ENCODE measurements around the gene NOXA1. TPM values are rescaled to one million over a fixed set of nuclear protein-coding genes. Genes with fewer than 3 reads are reported as not detected.

NOXA1 gene
- total RNA-seq, 1 experiment from 2014 or later = 0.28 TPM

DNA sequence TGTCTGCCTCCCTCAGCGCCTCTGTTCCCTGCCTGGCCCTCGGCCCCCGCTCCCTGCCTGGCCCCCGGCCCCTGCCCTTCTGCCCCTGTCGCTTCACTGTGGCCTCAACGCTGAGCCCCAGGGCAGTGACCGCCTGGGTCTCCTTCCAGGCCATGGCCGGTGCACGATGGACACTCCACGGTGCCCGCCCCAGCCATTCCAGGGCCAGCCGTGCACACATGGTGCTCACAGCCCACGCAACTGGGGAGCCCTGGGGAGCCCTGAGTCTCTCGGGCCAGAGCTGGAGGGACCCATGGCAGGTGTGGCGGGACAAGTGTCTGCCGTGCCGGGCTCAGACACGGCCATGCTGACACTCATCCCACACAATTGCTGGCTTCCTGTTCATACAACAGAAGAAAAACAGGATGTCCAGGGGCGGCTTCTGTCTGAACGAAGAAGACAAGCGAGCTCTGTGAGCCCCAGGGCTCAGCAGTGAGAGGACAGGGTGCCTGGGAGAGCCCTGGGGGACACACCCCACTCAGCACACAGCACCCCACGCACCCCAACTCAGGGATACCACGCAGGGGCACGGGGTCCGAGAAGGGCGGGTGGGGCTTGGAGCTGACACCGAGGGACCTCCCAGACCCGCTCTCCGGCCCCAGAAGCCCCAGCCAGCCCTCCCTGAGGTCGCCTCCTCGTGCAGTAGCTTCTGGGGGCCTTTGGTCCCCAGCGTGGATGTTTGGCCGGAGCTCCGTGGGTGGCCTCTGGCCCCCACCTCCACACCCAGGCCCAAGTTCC, 35.9 kb upstream of the NOXA1 start:
- Histone ChIP-seq H3K27ac (ENCODE audit: low read depth, low read length, poor library complexity, severe bottlenecking) (no peak overlapping the region), H3K27me3 (replicated peaks; ENCODE audit: insufficient read depth, low read depth, low read length, poor library complexity) (no peaks in the 10 kb centered on the region), H3K36me3 (ENCODE audit: insufficient read depth, low read length, poor library complexity, severe bottlenecking) (no peaks in the 10 kb centered on the region), H3K4me1 (ENCODE audit: insufficient read depth, low read length, poor library complexity, severe bottlenecking) (no peaks in the 10 kb centered on the region), H3K9me3 (ENCODE audit: low read depth, low read length, poor library complexity, severe bottlenecking) (no peaks in the 10 kb centered on the region), H3K4me3 (ENCODE audit: low read depth, low read length, poor library complexity, severe bottlenecking) (no peak overlapping the region)
- no TSS peak for BruUV-seq (replicated peaks)
- intact Hi-C loops (cut with micrococcal nuclease; ENCODE audit: unreplicated experiment) = no loop called here
- DNase-seq (ENCODE audit: low spot score) = no peak
- ChIA-PET CTCF (no interaction called here), POLR2A (ENCODE audit: low non-redundant PET) (no interaction called here)
- TF ChIP-seq, protein P1, sequence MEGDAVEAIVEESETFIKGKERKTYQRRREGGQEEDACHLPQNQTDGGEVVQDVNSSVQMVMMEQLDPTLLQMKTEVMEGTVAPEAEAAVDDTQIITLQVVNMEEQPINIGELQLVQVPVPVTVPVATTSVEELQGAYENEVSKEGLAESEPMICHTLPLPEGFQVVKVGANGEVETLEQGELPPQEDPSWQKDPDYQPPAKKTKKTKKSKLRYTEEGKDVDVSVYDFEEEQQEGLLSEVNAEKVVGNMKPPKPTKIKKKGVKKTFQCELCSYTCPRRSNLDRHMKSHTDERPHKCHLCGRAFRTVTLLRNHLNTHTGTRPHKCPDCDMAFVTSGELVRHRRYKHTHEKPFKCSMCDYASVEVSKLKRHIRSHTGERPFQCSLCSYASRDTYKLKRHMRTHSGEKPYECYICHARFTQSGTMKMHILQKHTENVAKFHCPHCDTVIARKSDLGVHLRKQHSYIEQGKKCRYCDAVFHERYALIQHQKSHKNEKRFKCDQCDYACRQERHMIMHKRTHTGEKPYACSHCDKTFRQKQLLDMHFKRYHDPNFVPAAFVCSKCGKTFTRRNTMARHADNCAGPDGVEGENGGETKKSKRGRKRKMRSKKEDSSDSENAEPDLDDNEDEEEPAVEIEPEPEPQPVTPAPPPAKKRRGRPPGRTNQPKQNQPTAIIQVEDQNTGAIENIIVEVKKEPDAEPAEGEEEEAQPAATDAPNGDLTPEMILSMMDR (conservative IDR thresholded peaks at IDR 0.05; ENCODE audit: low read depth, low read length) = no peak
- TF ChIP-seq EZH2 (IDR thresholded peaks at IDR 0.05; ENCODE audit: borderline replicate concordance, low read depth, low read length, poor library complexity, severe bottlenecking) = no peak

DNA sequence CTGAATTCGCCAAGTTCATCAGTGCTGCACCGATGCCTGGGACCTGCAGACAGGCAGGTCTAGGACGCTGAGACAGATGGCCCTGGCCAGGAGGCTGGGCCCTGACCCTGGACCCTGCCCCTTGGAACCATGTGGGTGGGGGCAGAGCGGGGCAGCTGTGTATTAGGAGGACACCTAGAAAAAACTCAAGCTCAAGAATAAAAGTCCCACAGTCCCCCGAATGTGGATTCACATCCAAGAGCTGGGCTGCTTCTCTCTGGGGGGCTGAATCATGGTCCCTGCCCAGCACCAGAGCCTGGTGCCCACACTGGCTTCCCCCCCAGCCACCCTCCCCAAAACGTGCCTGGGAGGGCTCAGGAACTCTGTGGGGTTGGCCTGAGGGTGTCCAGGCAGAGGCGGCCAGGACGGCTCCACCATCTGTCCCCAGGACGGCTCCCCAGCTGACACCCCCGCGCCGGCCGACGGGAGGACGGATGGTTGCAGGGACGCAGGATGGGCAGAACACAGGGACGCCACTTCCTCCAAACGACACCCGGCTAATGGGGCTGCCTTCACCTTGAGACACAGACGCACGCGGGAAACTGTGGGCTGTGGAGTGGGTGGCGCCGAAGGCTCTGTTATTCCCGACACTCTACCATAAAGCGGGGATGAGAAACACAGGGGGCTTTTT, 35.2 kb upstream of the NOXA1 start:
- Histone ChIP-seq H3K4me1 (ENCODE audit: insufficient read depth, low read length, poor library complexity, severe bottlenecking) (no peaks in the 10 kb centered on the region), H3K27me3 (replicated peaks; ENCODE audit: insufficient read depth, low read depth, low read length, poor library complexity) (no peaks in the 10 kb centered on the region), H3K9me3 (ENCODE audit: low read depth, low read length, poor library complexity, severe bottlenecking) (no peaks in the 10 kb centered on the region), H3K4me3 (ENCODE audit: low read depth, low read length, poor library complexity, severe bottlenecking) (no peak overlapping the region), H3K27ac (ENCODE audit: low read depth, low read length, poor library complexity, severe bottlenecking) (no peak overlapping the region), H3K36me3 (ENCODE audit: insufficient read depth, low read length, poor library complexity, severe bottlenecking) (no peaks in the 10 kb centered on the region)
- no TSS peak for BruUV-seq (replicated peaks)
- POLR2A ChIA-PET (ENCODE audit: low non-redundant PET) = no interaction called here
- TF ChIP-seq, protein P1 (conservative IDR thresholded peaks at IDR 0.05; ENCODE audit: low read depth, low read length) = no peak
- TF ChIP-seq EZH2 (IDR thresholded peaks at IDR 0.05; ENCODE audit: borderline replicate concordance, low read depth, low read length, poor library complexity, severe bottlenecking) = no peak
- CTCF ChIA-PET = interaction anchor here (0.6 kb wide), 1 partner anchor 35 kb away, joined by 7 read pairs; the partner anchor contains the start of genes EXD3 and NOXA1
- DNase-seq (ENCODE audit: low spot score) = no peak
- intact Hi-C loops (cut with micrococcal nuclease; ENCODE audit: unreplicated experiment) = no loop called here

DNA sequence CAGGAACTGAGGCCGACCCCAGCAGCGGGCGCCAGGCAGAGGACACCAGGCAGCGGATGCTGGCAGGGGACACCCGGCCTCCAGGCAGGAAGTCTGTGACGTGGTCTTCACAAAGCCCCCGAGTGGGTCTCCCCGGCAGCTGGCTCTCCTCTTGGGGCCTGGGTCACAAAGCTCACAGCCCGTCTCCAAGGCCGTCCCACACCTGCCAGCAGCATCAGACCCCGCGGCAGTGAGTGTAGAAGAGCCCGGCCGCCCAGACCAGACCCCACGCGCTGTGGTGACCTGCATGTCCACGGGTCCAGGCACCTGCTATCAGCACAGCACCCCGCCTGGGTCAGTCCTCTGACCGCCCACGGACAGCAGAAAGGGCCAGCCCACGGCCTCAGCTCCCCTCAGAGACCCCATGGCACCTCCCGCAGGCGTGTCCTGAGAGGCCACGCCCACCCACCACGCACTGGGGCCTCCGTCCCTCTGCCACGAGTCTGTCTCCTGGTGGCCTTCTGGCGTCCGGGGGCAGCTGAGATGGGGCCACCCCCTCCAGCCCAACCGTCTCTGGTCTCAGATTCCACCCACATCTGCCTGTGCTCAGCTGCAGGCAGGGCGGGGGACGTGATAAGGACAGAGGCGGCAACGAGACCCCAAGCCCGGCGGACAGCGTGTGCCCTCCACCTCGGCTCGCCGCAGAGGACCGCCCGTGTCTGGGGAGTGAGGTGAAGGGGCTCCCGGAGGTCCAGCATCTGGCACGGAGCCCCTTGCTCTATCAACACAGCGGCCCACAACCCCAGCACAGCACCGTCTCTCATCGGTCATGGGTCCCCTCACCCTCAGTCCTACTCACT, 34.4 kb upstream of the NOXA1 start:
- POLR2A ChIA-PET (ENCODE audit: low non-redundant PET) = no interaction called here
- no TSS peak for BruUV-seq (replicated peaks)
- intact Hi-C loops (cut with micrococcal nuclease; ENCODE audit: unreplicated experiment) = no loop called here
- no peaks in the 10 kb centered on the region for H3K9me3 ChIP-seq (ENCODE audit: low read depth, low read length, poor library complexity, severe bottlenecking)
- no peak for DNase-seq (ENCODE audit: low spot score)
- H3K4me3 ChIP-seq (ENCODE audit: low read depth, low read length, poor library complexity, severe bottlenecking) = no peak overlapping the region
- TF ChIP-seq, protein P1 (conservative IDR thresholded peaks at IDR 0.05; ENCODE audit: low read depth, low read length) = no peak
- TF ChIP-seq EZH2 (IDR thresholded peaks at IDR 0.05; ENCODE audit: borderline replicate concordance, low read depth, low read length, poor library complexity, severe bottlenecking) = no peak
- no peaks in the 10 kb centered on the region for H3K27me3 ChIP-seq (replicated peaks; ENCODE audit: insufficient read depth, low read depth, low read length, poor library complexity)
- no peaks in the 10 kb centered on the region for H3K4me1 ChIP-seq (ENCODE audit: insufficient read depth, low read length, poor library complexity, severe bottlenecking)
- no peak overlapping the region for H3K27ac ChIP-seq (ENCODE audit: low read depth, low read length, poor library complexity, severe bottlenecking)
- no peaks in the 10 kb centered on the region for H3K36me3 ChIP-seq (ENCODE audit: insufficient read depth, low read length, poor library complexity, severe bottlenecking)
- CTCF ChIA-PET = interaction anchor here (0.6 kb wide), 1 partner anchor 34 kb away, joined by 7 read pairs; the partner anchor contains the start of genes EXD3 and NOXA1
